GM21423 (cell line): ENCODE measurements around the gene CNTROB.
"Not testable (repeated sequence)": the region's sequence is repeated elsewhere in the genome, so short reads cannot be mapped to it uniquely, and the experiment has no call there.

Experiments
- ATAC-seq: cut with Tn5 transposase; IDR thresholded peaks from one replicate; pipeline ENCODE4 v1.9.1; 2021; ENCODE audit warnings: mild to moderate bottlenecking, moderate library complexity; ENCODE audit not compliant: unreplicated experiment

CNTROB gene

DNA sequence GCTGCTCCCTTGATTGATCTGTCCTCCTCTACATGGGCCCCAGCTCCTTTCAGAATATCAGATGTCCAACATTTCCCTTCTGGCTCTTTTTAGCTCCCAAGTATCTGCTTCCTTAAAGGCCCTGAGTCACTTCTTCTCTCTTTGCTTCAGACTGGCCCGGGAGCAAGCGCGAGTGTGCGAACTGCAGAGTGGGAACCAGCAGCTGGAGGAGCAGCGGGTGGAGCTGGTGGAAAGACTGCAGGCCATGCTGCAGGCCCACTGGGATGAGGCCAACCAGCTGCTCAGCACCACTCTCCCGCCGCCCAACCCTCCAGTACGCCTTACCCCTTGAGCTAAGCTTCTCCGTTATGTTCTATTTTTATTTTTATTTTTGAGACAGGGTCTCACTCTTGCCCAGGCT is 12.3 kb downstream of the CNTROB start:
- no peak for ATAC-seq

DNA sequence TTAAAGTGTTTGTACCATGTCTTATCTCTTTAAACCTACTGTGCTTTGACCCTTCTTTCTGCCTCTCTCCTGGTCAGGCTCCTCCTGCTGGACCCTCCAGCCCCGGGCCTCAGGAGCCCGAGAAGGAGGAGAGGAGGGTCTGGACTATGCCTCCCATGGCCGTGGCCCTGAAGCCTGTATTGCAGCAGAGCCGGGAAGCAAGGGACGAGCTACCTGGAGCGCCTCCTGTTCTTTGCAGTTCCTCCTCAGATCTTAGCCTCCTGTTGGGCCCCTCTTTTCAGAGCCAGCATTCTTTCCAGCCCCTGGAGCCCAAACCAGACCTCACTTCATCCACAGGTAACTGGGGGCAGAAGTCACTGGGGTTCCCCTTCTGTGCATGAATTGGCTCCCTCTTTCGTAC is 13.6 kb downstream of the CNTROB start:
- ATAC-seq, result no peak

DNA sequence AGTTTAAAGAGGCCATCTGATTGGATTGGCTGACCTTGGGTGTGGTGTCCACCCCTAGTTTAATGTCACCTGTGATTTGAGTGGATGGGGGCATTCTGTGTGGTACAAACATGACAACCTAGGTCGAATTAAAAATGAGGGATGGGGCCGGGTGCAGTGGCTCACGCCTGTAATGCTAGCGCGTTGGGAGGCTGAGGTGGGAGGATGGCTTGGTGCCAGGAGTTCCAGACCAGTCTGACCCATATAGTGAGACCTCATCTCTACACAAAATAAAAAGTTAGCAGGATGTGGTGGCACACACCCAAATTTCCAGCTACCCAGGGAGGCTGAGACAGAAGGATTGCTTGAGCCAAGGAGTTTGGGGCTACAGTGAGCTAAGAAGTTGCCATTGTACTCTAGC is 14.4 kb downstream of the CNTROB start:
- no peak for ATAC-seq

DNA sequence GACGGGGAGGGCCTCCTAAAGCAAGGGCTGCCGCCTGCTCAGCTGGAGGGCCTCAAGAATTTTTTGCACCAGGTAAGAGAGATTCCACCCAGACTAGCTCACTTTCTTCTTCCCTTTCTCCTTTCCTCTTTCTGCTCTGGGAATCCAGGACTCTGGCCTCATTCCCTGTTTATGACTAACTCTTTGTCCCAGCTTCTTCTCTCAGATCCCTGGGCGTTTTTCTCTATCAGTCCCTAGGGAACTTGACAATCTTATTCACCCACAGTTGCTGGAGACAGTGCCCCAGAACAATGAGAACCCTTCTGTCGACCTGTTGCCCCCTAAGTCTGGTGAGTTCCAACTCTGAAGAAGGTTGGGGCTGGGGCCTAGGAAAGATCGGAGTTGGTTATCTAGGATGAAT is 15.6 kb downstream of the CNTROB start:
- ATAC-seq, result no peak

DNA sequence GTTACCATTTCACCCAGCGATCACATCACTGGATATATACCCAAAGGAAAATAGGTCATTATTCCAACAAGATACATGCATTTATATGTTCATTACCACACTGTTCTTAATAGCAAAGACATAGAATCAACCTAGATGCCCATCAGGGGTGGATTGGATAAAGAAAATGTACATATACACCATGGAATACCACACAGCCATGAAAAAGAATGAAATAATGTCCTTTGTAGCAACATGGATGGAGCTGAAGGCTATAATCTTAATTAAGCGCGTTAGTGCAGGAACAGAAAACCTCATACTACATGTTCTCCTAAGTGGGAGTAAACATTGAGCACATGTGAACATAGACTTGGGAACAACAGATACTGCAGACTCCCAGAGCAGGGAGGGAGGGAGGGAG is 18.6 kb downstream of the CNTROB start:
- ATAC-seq, result no peak

DNA sequence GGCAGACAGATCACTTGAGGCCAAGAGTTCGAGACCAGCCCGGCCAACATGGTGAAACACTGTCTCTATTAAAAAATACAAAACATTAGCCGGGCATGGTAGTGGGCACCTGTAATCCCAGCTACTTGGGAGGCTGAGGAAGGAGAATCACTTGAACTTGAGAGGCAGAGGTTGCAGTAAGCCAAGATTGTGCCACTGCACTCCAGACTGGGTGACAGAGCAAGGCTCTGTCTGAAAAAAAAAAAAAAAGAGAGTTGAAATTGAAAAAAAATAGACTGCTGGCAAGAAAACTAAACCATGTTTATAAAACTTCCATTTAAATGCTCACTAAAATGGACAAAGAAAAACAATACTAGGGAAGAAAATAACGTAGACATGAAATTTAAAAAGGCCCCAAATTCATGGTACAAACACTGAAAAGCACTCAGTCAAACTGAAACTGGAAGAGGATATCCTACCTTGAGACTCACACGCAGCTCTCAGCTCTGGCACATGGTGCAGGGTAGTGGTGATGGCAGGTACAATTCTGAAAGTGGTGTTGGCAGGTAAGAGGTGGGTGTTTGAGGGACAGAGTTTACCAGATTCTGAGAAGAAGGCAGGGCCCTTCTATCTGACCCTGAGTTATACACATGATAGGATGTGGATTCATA is 19.3 kb downstream of the CNTROB start:
- ATAC-seq, result no peak

DNA sequence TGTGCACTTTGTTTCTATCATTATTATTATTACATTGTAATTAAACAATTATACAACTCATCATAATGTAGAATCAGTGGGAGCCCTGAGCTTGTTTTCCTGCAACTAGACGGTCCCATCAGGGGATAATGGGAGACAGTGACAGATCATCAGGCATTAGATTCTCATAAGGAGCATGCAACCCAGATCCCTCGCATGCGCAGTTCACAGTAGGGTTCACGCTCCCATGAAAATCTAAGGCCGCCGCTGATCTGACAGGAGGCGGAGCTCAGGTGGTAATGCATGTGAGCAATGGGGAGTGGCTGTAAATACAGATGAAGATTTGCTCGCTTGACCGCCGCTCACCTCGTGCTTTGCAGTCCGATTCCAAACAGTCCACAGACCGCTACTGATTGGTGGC is 21.3 kb downstream of the CNTROB start:
- ATAC-seq, result not testable (repeated sequence)

DNA sequence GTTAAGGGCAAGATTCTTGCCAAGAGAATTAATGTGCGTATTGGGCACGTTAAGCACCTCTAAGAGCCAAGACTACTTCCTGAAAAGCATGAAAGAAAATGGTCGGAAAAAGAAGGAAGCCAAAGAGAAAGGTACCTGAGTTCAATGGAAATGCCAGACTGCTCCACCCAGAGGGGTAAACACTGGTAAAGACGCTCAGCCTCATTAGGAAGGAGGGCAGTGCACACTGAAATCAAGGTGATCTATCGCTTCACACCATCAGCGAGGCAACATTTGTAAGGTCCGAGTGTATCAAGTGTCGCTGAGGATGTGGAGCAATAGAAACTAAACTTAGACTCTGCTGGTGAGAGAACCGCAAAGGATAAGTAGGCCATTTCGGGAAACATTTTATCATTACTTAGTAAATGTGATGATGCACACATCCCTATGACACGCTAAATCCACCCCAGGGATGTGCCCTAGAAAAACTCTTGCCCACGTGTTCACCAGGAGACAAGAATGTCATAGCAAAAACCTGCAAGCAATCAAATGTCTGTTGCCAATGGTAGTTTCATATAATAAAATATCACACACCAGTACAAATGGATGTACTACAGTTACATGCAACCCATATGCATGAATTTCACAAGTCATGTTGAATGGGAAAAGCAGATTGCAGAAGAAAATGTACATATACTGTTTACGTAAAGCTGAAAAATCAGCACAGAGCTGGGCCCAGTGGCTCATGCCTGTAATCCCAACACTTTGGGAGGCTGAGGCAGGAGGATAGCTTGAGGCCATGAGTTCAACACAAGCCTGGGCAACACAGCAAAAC is 23.6 kb downstream of the CNTROB start:
- no peak for ATAC-seq

DNA sequence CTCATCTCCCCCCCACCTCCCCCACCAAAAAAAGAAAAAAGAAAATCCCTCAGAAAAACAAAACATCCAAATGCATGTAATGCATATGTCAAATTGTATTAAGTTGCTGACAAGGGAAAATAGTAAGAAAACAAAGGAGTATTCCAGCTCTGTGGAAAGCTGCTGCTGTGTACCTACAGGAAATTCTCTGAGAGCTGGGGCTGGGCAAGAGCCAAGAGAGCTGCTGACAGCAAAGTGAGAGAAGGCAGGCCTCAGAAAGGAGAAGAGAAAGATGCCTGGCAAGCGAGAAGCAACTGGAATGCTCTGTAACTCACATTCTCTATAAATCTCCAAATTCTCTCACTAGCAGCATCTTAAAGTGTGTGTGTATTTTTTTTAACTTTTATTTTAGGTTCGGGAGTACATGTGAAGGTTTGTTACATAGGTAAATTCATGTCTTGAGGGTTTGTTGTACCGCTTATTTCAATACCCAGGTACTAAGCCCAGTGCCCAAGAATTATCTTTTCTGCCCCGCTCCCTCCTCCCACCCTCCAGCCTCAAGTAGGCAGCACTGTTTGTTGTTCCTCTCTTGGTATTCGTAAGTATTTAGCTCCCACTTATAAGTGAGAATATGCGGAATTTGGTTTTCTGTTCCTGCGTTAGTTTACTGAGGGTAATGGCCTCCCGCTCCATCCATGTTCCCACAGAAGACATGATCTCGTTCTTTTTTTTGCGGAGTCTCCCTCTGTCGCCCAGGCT is 24.4 kb downstream of the CNTROB start:
- ATAC-seq, result no peak

DNA sequence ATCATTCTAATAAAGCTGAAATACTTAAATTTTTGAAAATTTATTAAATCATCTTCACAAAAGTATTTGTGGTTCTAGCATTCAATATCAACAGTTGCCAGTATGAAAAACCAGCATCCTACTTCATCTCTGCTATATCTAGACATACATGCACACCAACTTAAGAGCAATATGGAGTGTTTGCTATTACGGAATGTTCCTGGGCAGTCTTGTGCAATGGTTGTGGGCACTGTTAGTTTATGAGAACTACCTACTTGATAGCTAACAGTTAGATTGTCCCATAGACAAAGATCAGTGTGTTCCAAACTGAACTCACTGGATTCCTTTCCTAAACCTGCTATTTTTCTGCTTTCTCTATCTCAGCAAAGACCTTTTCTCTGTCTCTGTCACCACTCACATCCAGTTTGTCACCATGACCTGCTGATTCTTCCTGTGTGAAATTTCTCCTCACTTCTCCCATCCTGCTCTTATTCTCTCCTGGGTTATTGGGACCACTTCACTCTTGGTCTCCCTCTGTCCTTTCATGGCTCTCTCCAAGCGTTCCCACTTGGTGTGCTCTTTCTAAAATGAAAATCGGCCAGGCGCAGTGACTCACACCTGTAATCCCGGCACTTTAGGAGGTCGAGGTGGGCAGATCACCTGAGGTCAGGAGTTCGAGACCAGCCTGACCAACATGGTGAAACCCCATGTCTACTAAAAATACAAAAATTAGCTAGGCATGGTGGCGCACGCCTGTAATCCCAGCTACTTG is 27.7 kb downstream of the CNTROB start:
- no peak for ATAC-seq

DNA sequence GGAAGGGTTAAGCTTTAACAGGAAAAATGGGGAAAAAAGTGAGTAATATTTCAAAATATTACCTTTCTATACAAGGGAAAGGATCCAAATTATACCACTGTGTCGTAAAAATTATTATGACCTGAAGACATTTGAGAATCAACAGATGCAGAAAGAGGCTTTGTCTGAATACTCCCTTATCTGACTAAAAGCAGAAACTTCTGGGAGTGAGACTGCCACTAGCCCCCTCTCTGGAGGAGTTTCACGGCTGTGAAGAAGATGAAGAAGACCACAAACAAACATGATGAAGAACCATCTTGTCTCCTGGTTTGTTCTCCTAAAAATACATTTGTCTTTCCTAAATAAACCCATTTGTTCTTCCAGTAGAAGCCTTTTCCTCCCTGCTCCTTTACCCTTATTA is 29.4 kb downstream of the CNTROB start:
- ATAC-seq, result no peak

DNA sequence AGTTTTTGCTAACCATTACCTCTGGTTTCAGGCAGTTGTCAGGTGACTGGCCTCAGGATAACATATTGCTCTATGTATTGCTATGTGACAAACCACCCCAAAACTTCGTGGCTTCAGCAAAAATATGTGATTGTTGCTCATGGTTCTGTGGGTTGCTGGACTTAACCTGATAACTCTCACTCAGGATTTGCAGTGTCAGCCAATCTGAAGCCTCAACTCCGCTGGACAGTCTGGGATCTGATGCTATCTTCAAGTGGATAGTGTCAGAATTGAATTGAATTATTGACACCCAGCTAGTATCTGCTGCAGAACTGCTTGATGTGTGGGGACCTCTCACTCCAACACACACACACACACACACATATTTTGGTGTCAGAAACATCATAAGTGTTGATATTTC is 35.7 kb downstream of the CNTROB start:
- no peak for ATAC-seq

DNA sequence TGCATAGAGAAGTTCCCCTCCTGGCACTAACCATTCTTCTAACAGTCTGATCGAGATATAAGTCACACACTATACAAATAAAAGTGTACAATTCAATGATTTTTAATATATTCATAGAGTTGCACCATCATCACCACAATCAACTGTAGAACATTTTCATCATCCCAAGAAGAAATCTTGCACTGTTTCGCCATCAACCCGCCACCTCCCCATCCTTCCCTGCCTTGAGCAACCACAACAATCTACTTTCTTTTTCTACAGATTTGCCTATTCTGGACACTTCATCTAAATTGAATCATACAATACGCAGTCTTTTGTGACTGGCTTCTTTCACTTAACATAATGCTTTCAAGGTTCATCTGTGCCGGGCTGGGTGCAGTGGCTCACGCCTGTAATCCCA is 37.4 kb downstream of the CNTROB start:
- no peak for ATAC-seq

DNA sequence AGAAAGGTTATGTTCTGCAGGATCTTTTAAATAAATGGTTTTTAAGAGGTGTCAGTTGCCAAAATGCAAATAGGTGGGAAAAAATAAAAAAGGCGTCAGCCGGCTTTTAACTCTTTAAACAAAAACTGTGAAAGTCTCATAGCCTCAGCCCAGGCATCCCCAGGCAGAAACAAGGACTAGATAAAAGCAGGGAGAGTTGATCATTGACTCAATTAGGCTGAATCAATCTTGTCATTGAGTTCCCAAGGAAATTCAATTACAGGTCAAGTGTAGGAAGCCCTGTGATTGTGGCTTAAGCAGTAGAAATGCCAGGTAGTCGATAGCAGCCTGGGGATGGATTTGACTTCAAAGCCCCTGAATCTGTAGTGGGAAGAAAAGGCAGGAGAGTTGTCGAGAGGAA is 39.6 kb downstream of the CNTROB start:
- ATAC-seq, result no peak

DNA sequence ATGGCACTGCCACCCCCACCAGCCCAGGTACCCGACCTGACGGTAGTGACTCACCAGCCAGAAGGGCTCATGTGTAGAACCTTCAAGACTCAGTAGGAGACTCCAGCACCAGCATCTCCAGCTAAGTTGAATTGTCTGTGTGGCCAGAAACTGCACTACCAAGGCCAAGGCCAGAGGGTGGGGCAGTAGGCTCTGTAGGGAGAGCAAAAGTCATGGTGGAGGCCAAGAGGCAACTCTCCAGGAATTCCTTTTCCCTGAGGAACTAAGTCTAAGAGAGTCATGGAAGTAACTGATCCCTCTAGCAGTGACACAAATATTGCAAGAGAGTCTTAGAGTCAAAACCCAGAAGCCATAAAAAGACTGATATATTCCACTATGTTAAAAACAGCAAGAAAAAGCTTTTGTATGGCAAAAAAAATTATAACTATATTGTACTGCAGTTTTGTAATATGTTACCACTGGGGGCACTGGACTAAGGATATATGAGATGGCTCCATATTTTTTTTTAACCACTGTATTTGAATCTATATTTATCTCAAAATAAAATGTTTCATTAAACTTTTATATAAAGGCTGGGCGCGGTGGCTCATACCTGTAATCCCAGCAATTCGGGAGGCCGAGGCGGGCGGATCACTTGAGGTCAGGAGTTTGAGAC is 40.3 kb downstream of the CNTROB start:
- ATAC-seq, result no peak

DNA sequence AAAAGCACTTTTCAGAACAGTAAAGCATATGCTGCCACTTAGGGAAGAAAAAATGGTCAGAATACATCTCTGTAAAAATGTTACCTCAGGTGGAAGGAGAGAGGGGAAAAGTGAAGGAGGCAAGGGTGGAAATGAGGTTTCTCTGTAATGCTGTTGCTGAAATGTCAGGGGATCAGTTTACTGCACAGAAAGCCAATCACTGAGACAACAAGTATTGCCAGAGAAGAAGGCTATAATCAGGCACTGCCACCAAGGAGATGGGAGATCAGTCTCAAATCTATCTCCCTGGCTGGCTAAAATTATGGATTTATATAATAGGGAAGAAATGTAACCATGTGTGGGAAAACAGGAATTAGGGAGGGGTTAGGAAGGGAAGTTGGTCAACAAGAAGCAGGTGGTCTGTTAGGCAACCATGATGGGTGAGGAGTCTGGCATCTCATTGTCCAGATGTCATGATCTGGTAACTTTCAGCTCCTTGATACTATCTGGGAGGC is 42.7 kb downstream of the CNTROB start:
- ATAC-seq, result no peak

DNA sequence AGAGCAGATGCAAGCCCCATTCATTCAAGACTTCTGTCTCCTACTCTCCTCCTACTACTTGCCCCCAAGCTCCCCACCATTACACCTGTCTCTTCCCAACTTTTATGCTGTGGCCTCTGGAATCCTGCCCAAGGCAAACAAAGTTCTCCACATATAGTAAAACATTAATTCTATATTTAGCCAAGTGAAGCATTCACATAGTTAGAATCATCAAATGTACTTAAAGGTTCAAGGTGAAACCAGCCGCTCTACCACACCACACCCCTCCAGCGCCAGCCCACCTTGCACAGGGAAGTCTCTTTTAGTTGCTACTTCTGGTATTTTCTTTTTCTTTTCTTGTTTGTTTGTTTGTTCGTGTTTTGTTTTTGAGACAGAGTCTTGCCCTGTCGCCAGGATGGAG is 45.0 kb downstream of the CNTROB start:
- ATAC-seq, result no peak

DNA sequence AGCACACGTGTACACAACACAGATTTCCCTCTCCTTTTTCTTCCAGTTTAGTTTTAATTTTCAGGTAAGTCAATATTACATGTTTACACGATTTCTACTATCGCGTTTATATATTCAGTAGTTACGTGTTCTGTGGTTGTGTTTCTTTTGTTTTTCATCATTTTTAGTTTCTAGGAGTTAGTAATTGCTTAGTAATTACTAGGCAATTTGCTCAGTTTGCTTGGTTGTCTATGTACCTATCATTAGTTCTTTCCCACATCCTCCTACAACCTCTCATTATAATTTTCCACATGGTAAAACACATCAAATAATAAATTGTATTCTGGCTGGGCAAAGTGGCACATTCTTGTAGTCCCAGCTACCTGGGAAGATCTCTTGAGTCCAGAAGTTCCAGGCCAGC is 45.8 kb downstream of the CNTROB start:
- ATAC-seq, result no peak

DNA sequence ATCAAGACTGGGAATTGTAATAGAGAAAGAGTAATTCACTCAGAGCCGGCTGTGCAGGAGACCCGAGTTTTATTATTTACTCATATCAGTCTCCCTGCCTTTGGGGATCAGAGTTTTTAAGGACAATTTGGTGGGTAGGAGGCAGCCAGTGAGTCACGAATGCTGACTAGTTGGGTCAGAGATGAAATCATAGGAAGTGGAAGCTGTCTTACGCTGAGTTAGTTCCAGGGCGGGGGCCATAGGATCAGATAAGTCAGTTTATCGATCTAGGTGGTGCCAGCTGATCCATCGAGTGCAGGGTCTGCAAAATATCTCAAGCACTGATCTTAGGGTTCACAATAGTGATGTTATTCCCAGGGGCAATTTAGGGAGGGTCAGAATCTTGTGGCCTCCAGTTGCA is 50.2 kb downstream of the CNTROB start:
- ATAC-seq, result no peak

DNA sequence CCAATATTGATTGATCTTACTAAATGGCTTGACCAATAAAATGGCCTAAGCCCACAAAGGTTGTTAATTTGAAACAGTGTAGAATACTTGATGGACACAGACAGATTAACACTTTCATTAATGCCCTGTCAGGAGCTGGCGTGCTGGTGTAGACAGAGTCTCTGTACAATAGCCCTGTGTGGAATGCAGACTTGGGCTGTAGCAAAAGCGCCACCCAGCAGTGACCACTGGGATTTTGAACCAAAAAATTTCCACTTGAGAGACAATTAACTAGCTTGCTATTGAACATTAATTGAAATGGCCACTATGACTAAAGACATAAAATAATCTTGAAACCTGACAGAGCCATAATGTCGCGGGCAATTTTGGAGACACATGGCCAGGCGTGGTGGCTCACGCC is 50.7 kb downstream of the CNTROB start:
- no peak for ATAC-seq

DNA sequence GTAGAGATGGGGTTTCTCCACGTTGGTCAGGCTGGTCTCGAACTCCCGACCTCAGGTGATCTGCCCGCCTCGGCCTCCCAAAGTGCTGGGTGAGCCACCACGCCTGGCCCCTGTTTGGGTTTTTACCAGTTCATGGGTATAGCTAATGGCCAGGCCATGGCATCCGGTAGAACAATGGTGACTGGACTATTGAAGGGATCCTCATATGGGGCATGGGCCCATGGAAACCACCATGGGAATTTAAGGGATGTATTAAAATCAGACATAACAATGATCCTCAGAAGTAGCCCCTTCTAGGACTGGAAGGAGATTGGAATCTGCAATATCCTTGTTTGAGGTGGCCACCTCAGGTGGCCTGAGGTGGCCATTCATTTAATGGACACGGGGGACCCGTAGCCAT is 52.9 kb downstream of the CNTROB start:
- no peak for ATAC-seq
